Mesendoderm (in vitro differentiated cells): ENCODE results near the gene MRAP.

Experiments used
- DNase-seq: peaks from one replicate; pipeline ENCODE4 v3.0.0; 2013
- H2AK5ac ChIP-seq: 2 replicates; pipeline ENCODE4 v1.6.1; 2013; ENCODE audit warnings: low read length, inconsistent platforms
- H2BK120ac ChIP-seq: 2 replicates; pipeline ENCODE4 v1.6.1; 2013; ENCODE audit warnings: low read depth, mild to moderate bottlenecking, low read length, moderate library complexity, mixed read lengths
- H2BK15ac ChIP-seq: replicated peaks from 2 replicates; pipeline ENCODE4 v1.6.1; 2013; ENCODE audit warnings: low read depth, mild to moderate bottlenecking, moderate library complexity
- H2BK5ac ChIP-seq: 2 replicates; pipeline ENCODE4 v1.6.1; 2013; ENCODE audit warnings: low read length, inconsistent platforms
- H3K18ac ChIP-seq: 2 replicates; pipeline ENCODE4 v1.6.1; 2013; ENCODE audit warnings: mild to moderate bottlenecking, low read length, mixed read lengths
- H3K23ac ChIP-seq: one replicate; pipeline ENCODE4 v1.6.1; 2013; ENCODE audit warnings: low read length
- H3K27ac ChIP-seq: 2 replicates; pipeline ENCODE4 v1.5.1; 2013; ENCODE audit warnings: low read depth, mild to moderate bottlenecking, inconsistent platforms, low read length, moderate library complexity
- H3K27me3 ChIP-seq: 2 replicates; pipeline ENCODE4 v1.6.1; 2013; ENCODE audit warnings: low read length, control low read depth, mild to moderate bottlenecking, inconsistent platforms; ENCODE audit not compliant: insufficient read depth, poor library complexity
- H3K36me3 ChIP-seq: 2 replicates; pipeline ENCODE4 v1.6.1; 2013; ENCODE audit warnings: low read length, inconsistent platforms; ENCODE audit not compliant: control insufficient read depth, insufficient read depth
- H3K4ac ChIP-seq: one replicate; pipeline ENCODE4 v1.6.1; 2013; ENCODE audit warnings: low read depth, mild to moderate bottlenecking, low read length, moderate library complexity
- H3K4me1 ChIP-seq: 2 replicates; pipeline ENCODE4 v1.6.1; 2013; ENCODE audit warnings: low read depth, low read length, inconsistent platforms; ENCODE audit not compliant: control insufficient read depth
- H3K4me2 ChIP-seq: 2 replicates; pipeline ENCODE4 v1.6.1; 2013; ENCODE audit warnings: low read length
- H3K4me3 ChIP-seq: 2 replicates; pipeline ENCODE4 v1.5.1; 2013; ENCODE audit warnings: mild to moderate bottlenecking, low read length
- H3K56ac ChIP-seq: one replicate; pipeline ENCODE4 v1.6.1; 2013; ENCODE audit warnings: low read length
- H3K79me1 ChIP-seq: 2 replicates; pipeline ENCODE4 v1.6.1; 2013; ENCODE audit warnings: low read length, inconsistent platforms
- H3K79me2 ChIP-seq: 2 replicates; pipeline ENCODE4 v1.6.1; 2013; ENCODE audit warnings: mild to moderate bottlenecking, low read length; ENCODE audit not compliant: control insufficient read depth, insufficient read depth
- H3K9ac ChIP-seq: 2 replicates; pipeline ENCODE4 v1.6.1; 2013; ENCODE audit warnings: low read length, inconsistent platforms
- H4K5ac ChIP-seq: one replicate; pipeline ENCODE4 v1.6.1; 2013; ENCODE audit warnings: low read length
- H4K8ac ChIP-seq: one replicate; pipeline ENCODE4 v1.6.1; 2013; ENCODE audit warnings: low read depth, mild to moderate bottlenecking, control low read depth, low read length, moderate library complexity
- WGBS: extraction: QIAGEN DNeasy Blood & Tissue Kit; methylation state at CpG from one replicate; pipeline ENCODE4 v1.1.7; 2013; ENCODE audit warnings: low lambda C conversion rate, missing lambda C conversion rate; ENCODE audit not compliant: insufficient coverage; ENCODE audit errors: extremely low coverage; 5-methylcytosine and 5-hydroxymethylcytosine counted together

The MRAP gene

GRCh38 chr21:32316361-32317215 is 17.9 kb downstream of the MRAP start:
- H3K36me3 ChIP-seq, result peaks cover 27% of the 10 kb centered on the region
- no peaks in the 10 kb centered on the region for H3K79me1 ChIP-seq
- no peak overlapping the region for H3K27ac ChIP-seq
- H2BK5ac ChIP-seq, result no peak overlapping the region
- H2BK120ac ChIP-seq, result no peak overlapping the region
- H3K23ac ChIP-seq, result no peak overlapping the region
- no peak overlapping the region for H3K4me3 ChIP-seq
- H2AK5ac ChIP-seq, result no peak overlapping the region
- no peak overlapping the region for H3K4me2 ChIP-seq
- H4K5ac ChIP-seq, result no peak overlapping the region
- no peak overlapping the region for H2BK15ac ChIP-seq
- no peak overlapping the region for H3K9ac ChIP-seq
- no peak for DNase-seq
- no peak overlapping the region for H3K18ac ChIP-seq
- no peaks in the 10 kb centered on the region for H3K79me2 ChIP-seq
- H4K8ac ChIP-seq, result no peak overlapping the region
- H3K27me3 ChIP-seq, result no peaks in the 10 kb centered on the region
- no peaks in the 10 kb centered on the region for H3K4me1 ChIP-seq
- whole genome bisulfite sequencing, result no CpG with 5 or more reads among the region's 22 CpGs
- H3K56ac ChIP-seq, result no peak overlapping the region
- H3K4ac ChIP-seq, result no peak overlapping the region

- Histone ChIP-seq H3K4me1 (no peaks in the 10 kb centered on the region), H4K5ac (no peak overlapping the region), H2BK15ac (no peak overlapping the region), H3K4ac (no peak overlapping the region), H4K8ac (no peak overlapping the region), H3K79me1 (no peaks in the 10 kb centered on the region), H3K27ac (no peak overlapping the region), H2BK120ac (no peak overlapping the region), H3K18ac (no peak overlapping the region), H3K79me2 (no peaks in the 10 kb centered on the region), H2BK5ac (no peak overlapping the region), H2AK5ac (no peak overlapping the region), H3K56ac (no peak overlapping the region), H3K36me3 (peaks cover 31% of the 10 kb centered on the region), H3K23ac (no peak overlapping the region), H3K4me2 (no peak overlapping the region), H3K4me3 (no peak overlapping the region), H3K27me3 (no peaks in the 10 kb centered on the region), H3K9ac (no peak overlapping the region)
- no CpG with 5 or more reads among the region's 9 CpGs for WGBS
- no peak for DNase-seq
These were observed 19.1 kb downstream of the MRAP start for GRCh38 chr21:32317726-32318125.

GRCh38 chr21:32319012-32319411 is 20.4 kb downstream of the MRAP start:
- H2BK120ac ChIP-seq, result no peak overlapping the region
- no peak overlapping the region for H3K18ac ChIP-seq
- DNase-seq, result no peak
- H3K4me3 ChIP-seq, result no peak overlapping the region
- no peaks in the 10 kb centered on the region for H3K27me3 ChIP-seq
- H2BK5ac ChIP-seq, result no peak overlapping the region
- no peaks in the 10 kb centered on the region for H3K79me2 ChIP-seq
- H2AK5ac ChIP-seq, result no peak overlapping the region
- no peak overlapping the region for H3K4ac ChIP-seq
- peaks cover 37% of the 10 kb centered on the region for H3K36me3 ChIP-seq
- no peak overlapping the region for H3K27ac ChIP-seq
- no peak overlapping the region for H2BK15ac ChIP-seq
- H4K8ac ChIP-seq, result no peak overlapping the region
- no peaks in the 10 kb centered on the region for H3K79me1 ChIP-seq
- H4K5ac ChIP-seq, result no peak overlapping the region
- H3K4me2 ChIP-seq, result no peak overlapping the region
- no peak overlapping the region for H3K23ac ChIP-seq
- no peak overlapping the region for H3K9ac ChIP-seq
- H3K4me1 ChIP-seq, result no peaks in the 10 kb centered on the region
- no CpG with 5 or more reads among the region's 7 CpGs for WGBS
- H3K56ac ChIP-seq, result no peak overlapping the region

GRCh38 chr21:32320059-32320458 is 21.4 kb downstream of the MRAP start:
- Histone ChIP-seq H4K8ac (no peak overlapping the region), H3K79me2 (no peaks in the 10 kb centered on the region), H2AK5ac (no peak overlapping the region), H4K5ac (no peak overlapping the region), H3K4me2 (no peak overlapping the region), H3K18ac (no peak overlapping the region), H2BK15ac (no peak overlapping the region), H3K9ac (no peak overlapping the region), H3K27ac (no peak overlapping the region), H3K4me1 (no peaks in the 10 kb centered on the region), H3K27me3 (no peaks in the 10 kb centered on the region), H3K79me1 (no peaks in the 10 kb centered on the region), H3K4me3 (no peak overlapping the region), H3K56ac (no peak overlapping the region), H3K36me3 (peaks cover 37% of the 10 kb centered on the region), H2BK120ac (no peak overlapping the region), H3K23ac (no peak overlapping the region), H3K4ac (no peak overlapping the region), H2BK5ac (no peak overlapping the region)
- no peak for DNase-seq
- WGBS, result no CpG with 5 or more reads among the region's 6 CpGs

GRCh38 chr21:32320726-32321125 is 22.1 kb downstream of the MRAP start:
- no peak overlapping the region for H3K56ac ChIP-seq
- H3K4me3 ChIP-seq, result no peak overlapping the region
- no peak overlapping the region for H2BK15ac ChIP-seq
- no peaks in the 10 kb centered on the region for H3K79me2 ChIP-seq
- no peaks in the 10 kb centered on the region for H3K27me3 ChIP-seq
- no peak overlapping the region for H3K4ac ChIP-seq
- peaks cover 37% of the 10 kb centered on the region for H3K36me3 ChIP-seq
- no peak overlapping the region for H3K18ac ChIP-seq
- no peak overlapping the region for H2AK5ac ChIP-seq
- no peaks in the 10 kb centered on the region for H3K79me1 ChIP-seq
- DNase-seq, result no peak
- H3K9ac ChIP-seq, result no peak overlapping the region
- H3K4me1 ChIP-seq, result no peaks in the 10 kb centered on the region
- H3K23ac ChIP-seq, result no peak overlapping the region
- H2BK5ac ChIP-seq, result no peak overlapping the region
- no peak overlapping the region for H4K5ac ChIP-seq
- no CpG with 5 or more reads among the region's 13 CpGs for WGBS
- no peak overlapping the region for H3K27ac ChIP-seq
- H3K4me2 ChIP-seq, result no peak overlapping the region
- H2BK120ac ChIP-seq, result no peak overlapping the region
- no peak overlapping the region for H4K8ac ChIP-seq

- Histone ChIP-seq H2AK5ac (no peak overlapping the region), H3K4me3 (no peak overlapping the region), H2BK120ac (no peak overlapping the region), H3K4ac (no peak overlapping the region), H3K27ac (no peak overlapping the region), H3K79me1 (no peaks in the 10 kb centered on the region), H3K4me1 (no peaks in the 10 kb centered on the region), H4K5ac (no peak overlapping the region), H3K79me2 (no peaks in the 10 kb centered on the region), H4K8ac (no peak overlapping the region), H3K27me3 (no peaks in the 10 kb centered on the region), H2BK15ac (no peak overlapping the region), H3K23ac (no peak overlapping the region), H3K36me3 (peaks cover 37% of the 10 kb centered on the region), H3K4me2 (no peak overlapping the region), H3K18ac (no peak overlapping the region), H3K9ac (no peak overlapping the region), H2BK5ac (no peak overlapping the region), H3K56ac (no peak overlapping the region)
- DNase-seq, result no peak
- no CpG with 5 or more reads among the region's 13 CpGs for WGBS
These were observed 22.8 kb downstream of the MRAP start for GRCh38 chr21:32321480-32321879.
